GM18526 (cell line): ENCODE measurements around the gene COL4A1.

Source experiments
- POLR2A ChIP-seq: IDR thresholded peaks from 3 replicates; pipeline ENCODE4 v1.6.1; 2011; ENCODE audit not compliant: insufficient read length; ENCODE audit errors: extremely low read depth

The COL4A1 gene

DNA sequence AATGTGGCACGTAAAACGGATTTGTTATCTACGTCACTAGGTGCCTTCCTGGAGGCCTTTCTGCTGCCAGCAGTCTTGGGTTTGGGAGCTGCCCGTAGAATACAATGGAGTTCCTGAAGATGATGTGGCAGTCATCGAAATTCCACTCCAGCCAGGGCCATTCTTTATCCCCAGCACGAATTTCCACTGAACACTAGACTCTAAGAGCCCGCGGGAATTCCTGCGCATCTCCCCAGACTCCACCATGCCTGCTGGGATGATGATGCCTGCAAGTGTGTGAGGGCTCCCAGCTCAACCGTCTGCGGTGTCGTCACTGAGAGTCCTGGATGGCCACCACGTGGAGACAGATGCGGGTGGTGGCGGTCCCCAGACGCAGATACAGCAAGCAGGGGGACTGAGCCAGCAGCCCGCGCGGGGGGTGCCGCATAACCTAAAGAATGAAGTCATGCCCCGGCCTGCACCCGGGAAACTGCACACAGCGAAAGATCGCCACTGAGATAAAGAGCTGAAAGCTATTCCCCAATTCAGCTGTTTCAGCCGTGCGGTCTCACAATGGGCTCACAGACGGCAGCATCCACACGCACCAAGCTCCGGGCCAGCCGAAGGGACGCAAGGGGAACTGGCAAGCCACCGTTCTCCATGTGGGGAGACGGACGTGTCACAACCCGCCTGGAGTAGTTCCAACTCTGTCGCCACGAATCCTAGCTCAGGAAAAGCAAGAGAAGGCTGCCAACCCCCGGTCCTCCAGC, 41.1 kb downstream of the COL4A1 start:
- TF ChIP-seq POLR2A, result no peak

DNA sequence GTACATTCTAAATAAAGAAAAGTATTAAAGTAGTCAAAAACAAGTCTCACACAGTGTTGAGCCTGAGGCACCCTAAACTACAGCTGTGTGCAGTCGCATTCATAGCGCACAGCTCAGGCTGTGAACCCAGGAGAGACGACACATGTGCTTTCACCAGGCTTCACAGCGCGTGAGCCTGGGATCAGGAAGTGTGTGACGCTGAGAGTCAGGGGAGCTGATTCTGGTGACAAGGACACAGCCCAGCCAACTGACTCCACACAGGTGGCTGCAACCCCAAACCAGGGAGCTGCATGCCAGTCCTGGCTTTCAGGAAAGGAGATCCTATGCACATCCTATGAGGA, 41.6 kb downstream of the COL4A1 start:
- TF ChIP-seq POLR2A, result no peak

DNA sequence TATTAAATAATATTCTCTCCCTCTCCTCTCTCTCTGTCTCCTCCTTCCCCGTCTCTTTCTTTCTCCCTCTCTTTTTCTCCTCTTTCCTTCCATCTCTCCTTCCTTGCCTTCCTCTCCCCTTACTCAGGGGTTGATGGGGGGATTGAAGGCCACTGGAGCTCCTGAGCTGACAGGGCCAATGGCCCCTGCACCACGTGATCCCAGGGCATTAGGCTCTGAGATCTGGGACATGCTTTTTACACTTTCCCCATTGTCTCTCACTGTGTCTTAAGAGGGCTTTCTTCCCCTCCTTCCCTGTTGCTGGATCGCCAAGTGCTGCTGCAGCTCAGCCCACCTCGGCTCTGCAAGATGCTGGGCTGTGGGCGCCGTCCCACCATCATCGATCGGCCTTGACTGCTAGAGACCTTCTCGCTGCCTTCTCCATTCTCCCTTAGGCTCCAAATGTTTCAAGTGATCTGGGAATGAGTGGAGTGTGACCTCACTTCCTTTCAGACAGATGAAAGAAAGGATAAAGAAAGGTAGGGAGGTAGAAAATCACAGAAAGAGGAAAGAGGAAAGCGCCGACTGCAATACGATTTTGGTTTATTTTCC, 42.2 kb downstream of the COL4A1 start:
- TF ChIP-seq POLR2A, result no peak

DNA sequence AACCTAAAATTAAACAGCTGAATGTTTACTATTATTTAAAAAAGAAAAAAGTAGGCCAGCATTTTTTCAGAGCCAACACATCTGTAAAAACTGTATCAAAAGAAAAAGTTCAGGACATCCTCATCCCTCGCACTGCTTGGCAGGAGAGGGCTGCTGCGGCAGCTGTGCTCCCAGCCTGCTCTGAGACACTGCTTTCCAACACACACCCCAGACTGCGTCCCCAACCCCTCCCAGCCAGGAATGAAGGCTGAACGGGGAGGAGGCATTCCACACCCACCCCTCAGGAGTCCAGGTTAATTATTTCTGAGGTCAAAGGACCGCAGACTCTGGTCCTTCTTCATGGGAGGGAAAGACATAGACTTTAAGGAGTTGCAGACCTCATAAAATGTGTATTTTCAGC, 43.1 kb downstream of the COL4A1 start:
- no peak for TF ChIP-seq POLR2A

DNA sequence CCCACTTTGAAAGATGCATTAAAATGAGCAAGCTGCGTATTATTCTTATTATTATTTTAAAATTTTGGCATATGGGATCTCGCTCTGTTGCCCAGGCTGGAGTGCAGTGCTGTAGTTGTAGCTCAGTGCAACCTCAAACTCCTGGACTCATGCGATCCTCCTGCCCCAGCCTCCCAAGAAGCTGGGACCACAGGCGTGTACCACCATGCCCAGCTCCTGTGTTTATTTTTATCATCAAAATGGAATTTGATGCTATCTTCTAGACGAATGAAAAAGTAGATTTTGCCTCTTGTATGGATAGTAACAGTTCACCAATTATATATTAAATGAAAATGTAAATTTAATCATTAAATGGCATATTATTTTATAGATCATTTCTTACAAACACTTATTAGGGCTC, 43.6 kb downstream of the COL4A1 start:
- no peak for TF ChIP-seq POLR2A

DNA sequence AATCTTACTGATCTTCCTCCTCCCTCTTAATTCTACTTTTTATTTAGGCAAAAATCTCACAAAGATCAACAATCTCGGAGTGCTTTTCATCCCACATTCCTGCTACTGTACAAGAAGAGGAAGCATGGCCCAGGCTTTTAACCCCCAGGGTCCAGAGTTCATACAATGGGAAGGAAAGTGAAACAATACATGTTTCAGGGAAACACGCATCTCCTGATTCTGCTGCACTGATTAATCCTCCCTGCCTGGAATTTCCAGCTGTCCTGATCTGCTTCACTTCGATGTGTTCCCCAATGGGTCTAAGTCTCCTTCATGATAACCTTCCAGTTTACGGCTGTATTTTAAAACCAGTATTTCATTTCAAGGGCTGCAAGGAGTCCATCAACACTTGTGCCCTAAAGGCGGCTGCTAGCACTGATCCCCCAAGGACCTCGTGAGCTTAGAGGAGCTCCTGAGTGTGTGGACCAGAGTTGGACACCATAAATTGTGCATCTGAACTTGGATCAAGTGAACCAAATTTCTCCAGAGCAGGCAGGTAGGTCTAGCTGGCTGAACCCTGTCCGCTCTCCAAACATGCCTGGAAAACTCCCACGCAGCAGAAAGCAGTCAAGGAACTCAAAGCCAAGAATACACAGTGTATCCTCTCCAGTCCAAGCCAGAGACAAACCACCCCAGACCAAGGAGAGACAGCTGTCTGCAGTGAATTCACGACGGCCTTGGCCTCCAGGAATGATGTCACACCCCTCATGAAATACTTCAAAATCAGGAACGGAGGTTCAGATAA, 44.3 kb downstream of the COL4A1 start:
- TF ChIP-seq POLR2A, result no peak

DNA sequence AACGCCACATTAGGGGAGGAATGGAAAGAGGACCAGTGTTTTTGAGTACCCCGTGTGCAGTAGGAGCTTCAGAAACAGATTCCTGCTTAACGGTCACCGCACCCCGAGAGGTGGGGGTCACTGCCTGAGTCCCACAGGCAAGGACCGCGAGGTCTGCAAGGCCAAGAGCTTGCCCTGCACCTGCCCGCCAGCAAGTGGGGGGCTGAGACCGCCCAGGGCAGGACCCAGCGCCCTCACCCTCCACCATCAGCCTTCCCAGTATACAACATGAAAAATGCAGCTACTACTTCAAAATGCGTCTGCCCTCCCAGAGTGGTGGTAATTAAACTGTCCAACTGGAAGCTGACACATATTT, 44.9 kb downstream of the COL4A1 start:
- no peak for TF ChIP-seq POLR2A

DNA sequence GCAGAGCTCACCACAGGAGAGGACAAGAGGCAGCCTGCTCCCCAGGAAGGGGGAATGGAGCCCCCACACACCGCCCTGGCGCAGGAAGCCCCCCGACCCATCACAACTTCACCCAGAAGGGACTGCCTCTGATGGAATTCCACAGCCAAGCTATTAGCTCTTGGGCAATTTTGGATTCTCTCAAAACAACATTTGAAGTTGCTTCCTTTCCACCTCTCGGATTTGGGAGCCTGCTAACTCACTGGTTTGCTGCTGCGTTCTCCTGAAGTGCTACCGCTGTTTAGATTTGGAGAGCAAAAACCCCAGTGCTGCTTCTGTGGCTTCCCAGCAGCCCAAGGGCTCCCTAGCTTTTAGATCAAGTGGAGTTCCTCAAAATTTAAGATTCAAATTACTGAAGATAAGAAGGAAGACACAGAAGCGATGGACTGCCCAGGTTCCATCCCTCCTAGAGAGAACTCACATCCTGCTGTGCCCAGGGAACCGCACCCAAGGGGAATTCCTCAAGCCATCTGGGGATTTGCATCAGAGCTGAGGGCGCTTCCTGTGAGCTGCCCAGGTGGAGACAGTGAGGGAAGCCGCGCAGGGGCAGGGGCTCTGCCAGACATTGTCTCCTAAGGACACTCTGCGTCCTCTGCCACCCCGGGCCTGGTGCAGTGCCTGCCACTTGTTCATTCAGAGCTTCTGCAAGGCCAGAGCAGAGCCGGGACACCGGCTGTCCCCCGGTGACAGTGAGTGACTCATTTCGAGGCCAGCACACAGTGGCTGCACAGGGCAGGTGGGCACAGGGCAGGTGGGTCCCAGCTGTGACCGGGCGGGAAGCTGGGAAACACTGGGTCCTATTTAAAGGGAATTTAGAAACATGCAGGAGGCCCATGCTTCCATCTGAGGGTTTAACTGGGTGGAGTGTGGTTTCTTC, 45.5 kb downstream of the COL4A1 start:
- no peak for TF ChIP-seq POLR2A

DNA sequence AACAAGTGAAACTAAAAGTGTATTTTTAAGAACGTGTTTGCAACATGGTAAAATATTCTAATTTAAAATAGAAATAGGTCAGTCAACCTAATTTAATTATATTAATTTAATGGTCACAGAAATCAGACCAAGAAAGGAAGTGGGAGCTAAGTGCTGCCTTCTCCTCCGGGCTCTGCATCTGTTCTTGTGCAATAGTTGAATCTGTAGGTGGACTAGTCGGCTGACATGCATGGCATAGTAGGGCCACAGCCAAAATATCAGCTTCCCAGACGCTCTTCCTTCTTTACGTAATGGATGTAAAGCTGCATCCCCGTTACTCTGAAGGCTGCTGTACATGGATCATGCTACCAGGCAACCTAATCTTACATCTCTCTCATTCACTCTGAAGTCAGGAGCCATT, 47.3 kb downstream of the COL4A1 start:
- TF ChIP-seq POLR2A, result no peak

DNA sequence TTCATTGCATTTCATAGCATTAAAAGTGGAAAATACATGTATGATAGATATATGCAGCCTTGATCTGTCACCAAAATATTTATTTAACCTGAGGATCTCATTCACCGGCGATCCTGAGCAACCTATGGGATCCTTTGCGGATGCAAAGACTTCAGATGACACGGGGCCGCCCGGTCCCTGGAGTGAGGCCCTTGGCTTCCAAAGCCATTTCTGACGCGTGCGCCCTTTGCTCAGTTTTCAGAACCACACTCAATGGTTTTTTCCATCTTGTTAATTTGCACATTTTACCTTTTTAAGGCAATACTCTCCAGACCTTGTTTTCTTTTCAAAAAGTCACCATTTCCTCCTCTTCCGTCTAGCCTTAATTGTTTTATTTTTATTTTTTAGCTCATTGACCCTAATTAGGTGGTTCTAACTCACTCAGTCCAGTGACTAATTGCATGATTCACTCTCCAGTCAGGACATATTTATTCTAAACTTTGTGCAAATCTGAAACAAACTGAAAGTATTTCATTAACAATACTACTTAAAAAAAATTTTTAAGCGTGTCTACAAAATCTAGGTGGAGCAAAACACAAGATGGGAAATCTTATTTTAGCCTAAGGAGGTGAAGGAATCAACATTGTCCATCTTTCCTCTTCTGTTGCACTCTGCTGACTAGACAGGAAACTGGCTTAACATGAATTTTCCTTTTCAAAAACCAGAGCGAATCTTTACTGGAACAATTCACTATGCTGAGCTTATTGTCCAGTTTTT, 47.9 kb downstream of the COL4A1 start:
- no peak for TF ChIP-seq POLR2A

DNA sequence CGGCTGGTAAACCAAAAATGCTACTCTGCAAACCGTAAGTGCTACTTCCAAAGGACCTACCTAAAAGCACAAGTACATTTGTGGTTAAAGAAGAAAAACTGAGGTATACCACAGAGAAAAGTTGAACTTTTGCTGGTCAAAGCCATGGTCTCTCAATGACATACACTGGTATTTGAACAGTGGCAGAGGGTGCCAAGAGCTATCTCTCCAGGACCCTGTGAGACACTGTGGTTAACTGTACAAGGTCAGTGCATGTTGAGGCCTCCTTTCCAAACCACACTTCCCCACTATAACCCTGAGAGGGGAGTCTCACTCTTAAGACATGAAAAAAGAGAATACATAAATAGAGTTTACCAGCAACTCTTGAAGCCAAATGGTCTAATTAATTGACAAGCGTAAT, 49.5 kb downstream of the COL4A1 start:
- TF ChIP-seq POLR2A, result no peak

DNA sequence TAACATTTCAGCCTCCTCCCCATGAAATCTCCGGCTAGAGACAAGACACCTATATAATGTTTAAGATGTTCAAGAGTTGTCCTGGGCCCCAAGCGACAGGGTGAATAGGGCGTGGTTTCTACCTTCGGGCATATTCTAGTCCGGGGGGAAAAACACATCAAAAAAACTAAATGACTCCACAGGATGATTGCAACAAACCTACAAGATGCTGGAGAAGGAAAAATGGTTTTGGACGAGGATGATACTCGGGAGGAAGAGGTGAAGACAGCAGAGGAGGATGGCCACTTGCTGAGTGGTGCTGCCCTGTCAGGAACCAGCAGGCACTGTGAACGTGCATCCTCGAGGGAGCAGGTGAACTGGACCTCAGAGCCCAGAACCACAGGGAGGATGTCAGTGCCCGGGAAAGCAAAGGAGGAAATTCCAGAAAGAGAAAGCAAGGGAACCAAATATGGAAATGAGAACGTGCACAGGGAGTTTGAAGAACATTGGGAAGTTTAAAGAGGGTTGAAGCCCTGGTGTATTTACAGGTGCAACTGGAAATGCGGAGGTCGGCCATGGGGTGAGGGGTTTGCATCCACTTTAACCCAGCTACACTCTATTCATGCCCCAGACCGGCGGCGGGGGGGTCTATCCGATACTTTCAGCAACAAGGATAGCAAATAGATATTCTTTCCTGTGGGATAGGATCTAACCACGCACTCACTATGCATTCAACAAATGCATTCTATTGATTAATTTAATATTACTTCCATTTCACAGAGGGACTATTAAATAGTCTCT, 50.6 kb downstream of the COL4A1 start:
- TF ChIP-seq POLR2A, result no peak

DNA sequence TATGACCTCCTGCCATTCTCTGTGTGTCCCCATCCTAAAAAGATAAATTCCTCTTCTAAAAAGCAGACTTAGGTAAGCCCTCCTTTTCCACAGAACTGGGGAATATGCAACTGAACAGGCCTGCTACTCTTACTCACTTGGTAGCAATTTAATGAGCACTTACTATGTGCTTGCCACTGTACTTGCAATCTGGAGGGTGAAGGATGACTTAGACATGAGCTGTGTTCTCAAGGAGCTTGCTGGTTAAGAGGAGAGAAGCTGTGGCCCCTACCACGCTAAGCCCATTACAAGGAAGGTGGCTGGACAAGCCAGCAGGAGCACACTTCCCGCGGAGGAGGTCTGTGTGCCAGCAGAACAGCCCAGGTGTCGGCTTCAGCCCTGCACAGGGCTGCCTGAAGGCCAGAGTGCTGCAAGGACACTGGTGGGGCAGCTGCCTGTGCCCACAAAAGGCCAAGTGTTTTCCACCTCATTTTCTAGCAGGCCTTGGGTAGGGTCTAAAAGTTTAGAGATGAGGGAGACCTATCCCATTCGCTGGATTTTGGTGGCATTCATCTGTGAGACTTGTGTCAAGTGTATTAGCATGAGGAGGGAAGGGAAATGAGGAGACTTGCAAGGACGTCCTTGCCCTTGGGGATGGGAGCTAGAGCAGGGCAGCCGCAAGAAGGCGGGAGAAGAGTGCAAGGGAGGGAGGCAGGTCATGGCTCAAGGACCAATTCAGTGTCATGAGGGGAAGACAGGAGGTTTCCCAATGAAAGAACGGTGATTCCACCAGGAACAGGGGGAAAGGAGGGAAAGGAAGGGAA, 52.0 kb downstream of the COL4A1 start:
- no peak for TF ChIP-seq POLR2A
